Osteoblast (primary cell): ENCODE results near the gene PTGR2. TPM values are rescaled to one million over a fixed set of nuclear protein-coding genes. Genes with fewer than 3 reads are reported as not detected.
"Not testable (repeated sequence)": the region's sequence is repeated elsewhere in the genome, so short reads cannot be mapped to it uniquely, and the experiment has no call there.

Source experiments
- DNase-seq: peaks from one replicate; pipeline ENCODE4 v3.0.0; 2011; ENCODE audit warnings: low spot score, mixed read lengths; ENCODE audit not compliant: insufficient read length; ENCODE audit errors: missing footprints
- H2AFZ ChIP-seq: 2 replicates; pipeline ENCODE4 v1.6.0; 2011; ENCODE audit warnings: mild to moderate bottlenecking, low read length
- H3K27ac ChIP-seq: 2 replicates; pipeline ENCODE4 v1.5.1; 2011; ENCODE audit warnings: mild to moderate bottlenecking, low read depth, low read length, moderate library complexity
- H3K27me3 ChIP-seq: 2 replicates; pipeline ENCODE4 v1.6.0; 2012; ENCODE audit warnings: mild to moderate bottlenecking, control low read depth, inconsistent platforms, low read length, moderate library complexity; ENCODE audit not compliant: insufficient read depth
- H3K36me3 ChIP-seq: 2 replicates; pipeline ENCODE4 v1.5.1; 2011; ENCODE audit warnings: mild to moderate bottlenecking, low read length, control low read depth, moderate library complexity; ENCODE audit not compliant: insufficient read depth
- H3K4me1 ChIP-seq: 2 replicates; pipeline ENCODE4 v1.5.1; 2011; ENCODE audit warnings: mild to moderate bottlenecking, low read length, control low read depth, moderate library complexity; ENCODE audit not compliant: insufficient read depth
- H3K4me2 ChIP-seq: 2 replicates; pipeline ENCODE4 v1.6.0; 2011; ENCODE audit warnings: mild to moderate bottlenecking, low read length; ENCODE audit not compliant: insufficient read depth
- H3K4me3 ChIP-seq: fragments of 200-600 bp; sonication (generic); 3 replicates; pipeline ENCODE4 v1.5.1; 2012; ENCODE audit warnings: mild to moderate bottlenecking, low read length, inconsistent platforms; ENCODE audit not compliant: insufficient read depth
- H3K79me2 ChIP-seq: 2 replicates; pipeline ENCODE4 v1.6.0; 2012; ENCODE audit warnings: mild to moderate bottlenecking, low read length, control low read depth, inconsistent platforms; ENCODE audit not compliant: insufficient read depth
- H3K9me3 ChIP-seq: 2 replicates; pipeline ENCODE4 v1.5.1; 2011; ENCODE audit warnings: low read depth, low read length, control low read depth
- H4K20me1 ChIP-seq: 2 replicates; pipeline ENCODE4 v1.6.0; 2012; ENCODE audit warnings: mild to moderate bottlenecking, low read length, control low read depth; ENCODE audit not compliant: insufficient read depth
- CTCF ChIP-seq: IDR thresholded peaks from 2 replicates; pipeline ENCODE4 v1.5.1; 2011; ENCODE audit warnings: mild to moderate bottlenecking, low read depth, low read length, moderate library complexity; ENCODE audit errors: extremely low read depth
- total RNA-seq: library from RNA; depleted of rRNA; stranded (reverse); fragments of >200 nt; gene quantifications from 2 replicates; pipeline ENCODE4 v1.2.3, GENCODE V29; 2012

PTGR2 gene
- total RNA-seq, 1 donor = 7.2 TPM

- Histone ChIP-seq H3K27ac (no peak overlapping the region), H3K4me3 (no peak overlapping the region), H2AFZ (no peak overlapping the region), H3K27me3 (no peaks in the 10 kb centered on the region), H3K4me1 (peaks cover 10% of the 10 kb centered on the region), H4K20me1 (no peaks in the 10 kb centered on the region), H3K36me3 (no peaks in the 10 kb centered on the region), H3K9me3 (no peaks in the 10 kb centered on the region), H3K79me2 (no peaks in the 10 kb centered on the region), H3K4me2 (no peak overlapping the region)
- TF ChIP-seq CTCF = peak; percentile 95
- peak; percentile 88 for DNase-seq
Observed at GRCh38 chr14:73825551-73826188, 26.0 kb upstream of the PTGR2 start.

GRCh38 chr14:73827190-73827589 is 24.4 kb upstream of the PTGR2 start:
- not testable (repeated sequence) for H3K9me3 ChIP-seq, H3K27me3 ChIP-seq, H3K79me2 ChIP-seq, H4K20me1 ChIP-seq, H3K27ac ChIP-seq, H3K36me3 ChIP-seq, H3K4me2 ChIP-seq, H2AFZ ChIP-seq, DNase-seq, H3K4me3 ChIP-seq
- TF ChIP-seq CTCF = peak; percentile 39
- H3K4me1 ChIP-seq = peaks cover 10% of the 10 kb centered on the region

GRCh38 chr14:73829071-73829470 is 22.6 kb upstream of the PTGR2 start:
- H3K27me3 ChIP-seq = no peaks in the 10 kb centered on the region
- peak overlapping the region; percentile 75 for H3K27ac ChIP-seq
- DNase-seq = no peak
- H3K36me3 ChIP-seq = no peaks in the 10 kb centered on the region
- no peaks in the 10 kb centered on the region for H3K9me3 ChIP-seq
- no peaks in the 10 kb centered on the region for H4K20me1 ChIP-seq
- no peak overlapping the region for H3K4me2 ChIP-seq
- H3K79me2 ChIP-seq = no peaks in the 10 kb centered on the region
- no peak overlapping the region for H3K4me3 ChIP-seq
- H3K4me1 ChIP-seq = peaks cover 16% of the 10 kb centered on the region
- no peak overlapping the region for H2AFZ ChIP-seq
- no peak for TF ChIP-seq CTCF

- peak; percentile 96 for DNase-seq
- no peaks in the 10 kb centered on the region for H3K79me2 ChIP-seq
- peak overlapping the region; percentile 3 for H2AFZ ChIP-seq
- H3K4me3 ChIP-seq = no peak overlapping the region
- H3K4me2 ChIP-seq = peak overlapping the region; percentile 12
- no peaks in the 10 kb centered on the region for H4K20me1 ChIP-seq
- peaks cover 19% of the 10 kb centered on the region for H3K4me1 ChIP-seq
- no peaks in the 10 kb centered on the region for H3K9me3 ChIP-seq
- H3K36me3 ChIP-seq = no peaks in the 10 kb centered on the region
- H3K27me3 ChIP-seq = no peaks in the 10 kb centered on the region
- no peak for TF ChIP-seq CTCF
- peak overlapping the region; percentile 75 for H3K27ac ChIP-seq
Observed at GRCh38 chr14:73829526-73830431, 21.9 kb upstream of the PTGR2 start.
